Activated CD4-positive, CD25-positive, alpha-beta regulatory T cell treated with anti-CD3 and anti-CD28 coated beads, Interleukin-2, amount 50 U/mL, for 72 hours (primary cell): ENCODE data around the gene JARID2.

Source experiments
- DNase-seq: peaks from one replicate; pipeline ENCODE4 v3.0.0; 2021

Gene JARID2

DNA sequence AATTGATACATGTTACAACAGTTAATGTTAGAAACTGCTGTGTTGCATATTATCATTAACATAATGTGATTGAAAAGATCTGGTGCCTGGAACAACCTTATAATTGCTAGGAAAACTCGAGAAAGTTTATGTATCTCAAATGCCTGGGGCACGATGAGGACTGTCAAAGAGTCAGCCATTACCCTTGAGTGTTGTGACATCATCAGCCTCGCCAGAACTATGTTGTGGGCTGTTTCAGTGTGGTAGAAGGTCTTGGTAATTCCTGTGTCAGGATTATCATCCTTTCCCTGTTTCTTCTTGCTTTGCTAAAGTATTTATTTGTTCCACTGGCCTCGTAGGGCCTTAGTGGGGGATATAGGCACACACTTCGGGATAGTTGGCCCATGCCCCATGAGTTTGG lies 231.9 kb downstream of the JARID2 start:
- no peak for DNase-seq

- DNase-seq = no peak
Observed at GRCh38 chr6:15479761-15480160, 233.9 kb downstream of the JARID2 start.

DNA sequence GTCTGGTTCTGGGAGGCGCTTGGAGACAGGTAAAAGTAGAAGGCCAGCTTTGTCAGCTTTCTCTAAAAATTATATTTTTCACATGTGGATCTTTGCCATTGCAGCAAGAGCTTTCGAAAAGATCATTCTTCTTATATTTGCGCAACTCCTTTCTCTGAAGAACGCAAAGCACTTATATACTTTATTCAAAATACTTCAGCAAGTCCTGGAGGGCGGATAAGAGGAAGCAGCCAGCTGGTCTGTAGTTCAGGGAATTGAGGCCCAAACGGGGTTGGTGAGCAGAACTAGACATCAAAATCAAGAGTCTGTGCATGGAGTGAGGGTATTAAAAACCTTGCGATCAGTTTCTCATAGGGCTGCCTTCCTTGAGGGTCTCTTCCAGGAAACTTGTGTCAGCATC lies 234.7 kb downstream of the JARID2 start:
- DNase-seq = no peak

GRCh38 chr6:15481390-15482291 lies 235.8 kb downstream of the JARID2 start:
- no peak for DNase-seq

GRCh38 chr6:15483060-15483459 lies 237.2 kb downstream of the JARID2 start:
- no peak for DNase-seq

DNA sequence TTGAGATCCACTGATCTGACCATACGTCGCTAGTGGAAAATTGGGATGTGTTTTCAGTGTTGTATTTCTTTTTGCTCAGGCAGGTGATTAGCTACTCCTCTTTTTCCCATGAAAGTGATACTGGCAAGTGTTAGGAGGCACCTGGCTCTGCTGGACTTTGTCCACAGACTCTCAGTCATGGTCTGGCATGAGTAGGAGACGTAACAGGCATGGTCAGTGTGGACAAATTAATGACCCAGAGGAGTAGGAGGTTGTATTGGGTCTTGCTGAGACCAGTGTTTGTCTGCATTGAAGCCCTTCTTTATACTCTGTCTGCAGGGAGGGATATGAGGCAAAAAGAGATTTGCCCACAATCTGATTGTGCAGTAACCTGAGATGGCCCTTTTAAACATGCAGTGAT lies 238.3 kb downstream of the JARID2 start:
- no peak for DNase-seq

- DNase-seq = no peak
Observed at GRCh38 chr6:15484821-15485220, 239.0 kb downstream of the JARID2 start.

- DNase-seq = no peak
Observed at GRCh38 chr6:15485936-15486335, 240.1 kb downstream of the JARID2 start.

DNA sequence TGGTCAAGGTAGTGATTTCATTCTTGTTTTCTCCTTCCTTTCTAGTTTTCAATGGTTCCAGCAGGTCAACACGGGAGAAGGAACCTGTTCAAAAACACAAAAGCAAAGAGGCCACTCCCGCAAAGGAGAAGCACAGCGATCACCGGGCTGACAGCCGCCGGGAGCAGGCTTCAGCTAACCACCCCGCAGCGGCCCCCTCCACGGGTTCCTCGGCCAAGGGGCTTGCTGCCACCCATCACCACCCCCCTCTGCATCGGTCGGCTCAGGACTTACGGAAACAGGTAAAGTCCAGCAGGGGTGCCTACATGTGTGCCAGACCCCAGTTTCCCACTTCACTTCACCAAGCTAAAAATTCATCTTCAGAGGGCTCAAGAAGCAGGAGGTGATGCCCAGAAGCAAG lies 241.4 kb downstream of the JARID2 start:
- DNase-seq = no peak

DNA sequence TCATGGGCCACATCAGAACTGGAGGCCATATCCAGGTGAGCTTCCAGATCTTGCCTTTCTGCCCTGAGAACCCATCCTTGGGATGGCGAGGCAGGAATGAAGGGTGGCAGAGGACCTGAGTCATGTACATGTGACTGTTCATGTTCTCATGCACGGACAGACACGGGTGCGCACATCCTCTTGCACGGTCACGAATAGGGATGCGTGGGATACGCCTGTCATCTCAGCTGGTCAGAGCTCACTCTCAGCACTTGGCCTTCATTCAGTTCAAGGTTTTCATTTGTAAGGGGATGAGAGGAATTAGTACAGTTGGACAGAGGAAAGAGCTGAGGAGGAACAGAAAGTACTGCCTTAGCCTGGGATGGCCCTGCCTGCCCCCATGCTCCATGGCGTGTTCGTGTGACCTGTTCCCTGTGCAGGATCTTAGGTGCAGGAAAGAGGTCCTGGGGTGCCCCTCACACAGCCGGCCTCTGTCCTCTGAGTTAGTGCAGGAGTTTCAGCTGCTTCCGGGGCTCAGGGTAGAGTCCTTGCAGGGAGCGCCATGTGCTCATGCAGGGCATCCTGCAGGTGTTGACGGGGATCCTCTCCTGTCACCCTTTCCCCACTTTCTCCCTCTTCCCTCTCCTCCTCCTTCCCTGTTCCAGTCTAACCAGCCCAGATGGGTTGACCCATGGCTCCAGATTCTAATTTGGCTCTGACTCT lies 243.5 kb downstream of the JARID2 start:
- no peak for DNase-seq

GRCh38 chr6:15490242-15491100 lies 244.6 kb downstream of the JARID2 start:
- DNase-seq = no peak

- DNase-seq = peak; percentile 69
Observed at GRCh38 chr6:15491255-15491985, 245.6 kb downstream of the JARID2 start.

- DNase-seq = no peak
Observed at GRCh38 chr6:15491986-15492269, 246.1 kb downstream of the JARID2 start.

DNA sequence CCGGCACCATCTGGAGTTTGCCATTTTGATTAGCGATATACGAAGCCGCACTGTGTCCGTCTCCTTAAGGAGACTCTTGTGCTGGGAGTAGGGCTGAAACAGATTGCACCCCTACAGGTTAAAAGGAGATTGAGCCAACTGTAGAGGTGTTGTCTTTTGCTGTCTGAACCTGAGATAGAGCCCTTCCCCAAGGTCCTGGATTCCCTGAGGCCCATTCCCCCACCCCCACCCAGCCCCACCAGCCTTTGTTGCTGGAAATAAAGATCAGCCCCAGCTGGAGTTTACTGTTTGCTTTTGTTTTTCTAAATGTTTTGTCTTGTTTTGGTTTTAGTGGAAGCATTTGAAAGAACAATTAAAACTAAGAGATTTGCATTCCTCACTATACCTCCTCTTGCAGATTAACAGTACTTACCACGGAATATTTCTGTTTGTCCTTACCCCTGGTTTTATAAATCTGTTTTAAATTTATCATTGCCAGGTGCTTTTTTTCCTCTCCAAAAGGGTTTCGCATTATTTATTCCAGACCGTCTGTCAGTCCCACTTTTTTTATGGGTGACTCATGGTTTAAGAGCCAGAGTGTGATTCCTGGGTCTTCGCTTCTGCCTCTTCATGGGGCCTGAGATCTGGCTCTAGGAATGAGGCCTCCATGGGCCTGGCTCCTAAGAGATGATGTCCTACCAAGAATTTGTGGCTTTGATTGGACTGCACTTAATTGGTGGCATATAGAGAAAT lies 247.7 kb downstream of the JARID2 start:
- no peak for DNase-seq

DNA sequence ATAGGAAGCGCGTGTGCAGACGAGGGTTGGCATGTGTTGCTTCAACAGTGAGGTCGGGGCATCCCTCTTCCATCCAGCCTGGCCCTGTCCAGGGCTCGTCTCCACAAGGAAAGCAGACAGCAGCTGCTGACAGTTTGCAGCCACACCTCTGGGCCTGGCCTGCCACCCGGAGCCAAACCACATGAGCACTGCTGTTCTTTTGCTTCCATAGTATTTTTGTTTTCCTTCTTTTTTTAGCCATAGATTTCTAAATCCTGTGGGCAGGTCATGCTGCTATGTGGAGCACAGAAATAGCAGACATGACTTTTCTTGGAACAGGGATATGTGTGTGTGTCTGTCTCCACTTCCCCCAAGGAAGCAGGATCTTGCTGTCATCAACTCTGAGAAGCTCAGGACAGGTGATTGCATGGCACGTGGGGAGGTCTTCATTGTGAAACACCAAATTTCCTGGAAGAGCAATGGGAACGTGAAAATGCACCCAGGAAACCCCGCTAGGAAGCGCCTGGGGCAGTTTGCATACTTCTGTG lies 249.6 kb downstream of the JARID2 start:
- DNase-seq = no peak

DNA sequence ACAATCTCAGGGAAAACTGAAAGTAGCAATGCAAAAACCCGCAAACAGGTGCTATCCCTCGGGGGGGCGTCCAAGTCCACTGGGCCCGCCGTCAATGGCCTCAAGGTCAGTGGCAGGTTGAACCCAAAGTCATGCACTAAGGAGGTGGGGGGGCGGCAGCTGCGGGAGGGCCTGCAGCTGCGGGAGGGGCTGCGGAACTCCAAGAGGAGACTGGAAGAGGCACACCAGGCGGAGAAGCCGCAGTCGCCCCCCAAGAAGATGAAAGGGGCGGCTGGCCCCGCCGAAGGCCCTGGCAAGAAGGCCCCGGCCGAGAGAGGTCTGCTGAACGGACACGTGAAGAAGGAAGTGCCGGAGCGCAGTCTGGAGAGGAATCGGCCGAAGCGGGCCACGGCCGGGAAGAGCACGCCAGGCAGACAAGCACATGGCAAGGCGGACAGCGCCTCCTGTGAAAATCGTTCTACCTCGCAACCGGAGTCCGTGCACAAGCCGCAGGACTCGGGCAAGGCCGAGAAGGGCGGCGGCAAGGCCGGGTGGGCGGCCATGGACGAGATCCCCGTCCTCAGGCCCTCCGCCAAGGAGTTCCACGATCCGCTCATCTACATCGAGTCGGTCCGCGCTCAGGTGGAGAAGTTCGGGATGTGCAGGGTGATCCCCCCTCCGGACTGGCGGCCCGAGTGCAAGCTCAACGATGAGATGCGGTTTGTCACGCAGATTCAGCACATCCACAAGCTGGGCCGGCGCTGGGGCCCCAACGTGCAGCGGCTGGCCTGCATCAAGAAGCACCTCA lies 250.7 kb downstream of the JARID2 start:
- DNase-seq = no peak

DNA sequence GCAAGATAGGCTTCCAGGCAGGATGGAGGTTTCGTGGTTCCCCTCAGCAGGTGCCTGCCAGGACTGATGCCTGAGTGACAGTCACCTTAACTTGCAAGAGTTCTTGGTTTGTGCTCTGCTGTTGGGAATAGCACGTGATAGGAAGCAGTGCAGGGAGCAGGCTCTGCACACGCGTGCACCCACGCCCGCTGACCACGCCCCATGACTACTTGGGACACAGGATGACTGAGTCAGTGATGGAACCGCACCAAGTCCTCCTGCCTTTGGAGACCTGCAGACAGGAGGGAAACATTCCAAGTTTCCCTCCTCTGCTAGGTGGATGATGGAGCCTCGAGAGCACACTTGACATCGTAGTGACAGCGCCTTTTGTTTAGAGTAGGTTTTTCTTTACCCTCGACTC lies 252.8 kb downstream of the JARID2 start:
- no peak for DNase-seq

- no peak for DNase-seq
Observed at GRCh38 chr6:15499125-15499524, 253.3 kb downstream of the JARID2 start.

DNA sequence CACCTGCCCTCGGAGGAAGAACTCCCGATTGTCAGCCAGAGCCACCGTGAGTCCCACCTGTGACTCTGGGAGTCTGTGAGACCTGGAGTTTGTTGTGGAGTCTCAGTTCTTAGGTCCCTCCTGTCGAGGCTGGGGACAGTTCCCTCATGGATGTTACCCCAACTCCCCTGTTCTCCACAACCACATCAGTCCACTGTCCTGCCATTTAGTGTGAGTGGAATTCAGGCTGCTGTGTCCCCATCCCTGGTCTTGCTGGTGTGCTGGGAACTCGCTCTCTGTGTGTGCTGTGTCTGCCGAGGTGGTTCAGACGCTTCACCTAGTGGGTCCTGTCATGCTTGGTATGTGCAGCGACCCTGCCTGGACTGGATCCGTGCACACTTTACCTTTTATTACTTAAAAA lies 253.7 kb downstream of the JARID2 start:
- no peak for DNase-seq

DNA sequence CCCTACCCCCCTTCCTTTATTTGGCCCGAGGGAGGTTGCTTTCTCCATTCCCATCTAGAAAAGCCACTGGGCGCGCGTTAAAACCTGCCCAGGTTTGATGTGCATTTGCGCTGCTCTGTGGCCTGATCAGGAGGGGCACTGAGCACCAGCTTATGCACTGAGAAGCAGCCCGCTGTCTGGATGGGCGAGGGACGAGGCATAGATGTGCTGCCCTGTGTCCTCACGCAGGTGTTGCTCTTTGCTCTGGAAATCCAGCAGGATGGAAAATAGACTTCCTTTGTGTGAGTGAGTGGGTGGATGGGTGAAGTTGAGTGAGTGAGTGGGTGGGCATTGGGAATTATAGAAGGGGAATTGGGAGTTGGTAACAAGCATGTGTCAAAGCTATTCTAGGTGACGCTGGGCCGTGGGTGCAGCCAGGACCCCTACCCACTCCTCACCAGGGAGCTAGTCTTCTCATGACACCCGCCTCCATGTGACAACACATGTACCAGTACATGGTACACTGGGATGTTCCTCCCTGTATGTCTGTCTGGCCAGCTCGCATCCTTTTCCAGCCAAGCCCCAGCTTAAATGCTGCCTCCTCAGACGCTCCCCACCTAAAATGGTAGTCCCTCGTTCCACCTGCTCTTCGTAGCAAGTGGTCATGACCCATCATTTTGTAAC lies 254.3 kb downstream of the JARID2 start:
- DNase-seq = no peak
